ENCODE results near the gene PASK.

PASK gene

GRCh38 chr2:241179899-241180298 is 30.6 kb upstream of the PASK start:
- no peak for DNase-seq (ENCODE audit: low spot score)

GRCh38 chr2:241178961-241179360 is 29.7 kb upstream of the PASK start:
- DNase-seq (ENCODE audit: low spot score), result no peak

- DNase-seq (ENCODE audit: low spot score), result no peak
Observed at GRCh38 chr2:241177526-241178334, 28.5 kb upstream of the PASK start.

- DNase-seq (ENCODE audit: low spot score), result no peak
Observed at GRCh38 chr2:241173557-241173956, 24.3 kb upstream of the PASK start.

DNA sequence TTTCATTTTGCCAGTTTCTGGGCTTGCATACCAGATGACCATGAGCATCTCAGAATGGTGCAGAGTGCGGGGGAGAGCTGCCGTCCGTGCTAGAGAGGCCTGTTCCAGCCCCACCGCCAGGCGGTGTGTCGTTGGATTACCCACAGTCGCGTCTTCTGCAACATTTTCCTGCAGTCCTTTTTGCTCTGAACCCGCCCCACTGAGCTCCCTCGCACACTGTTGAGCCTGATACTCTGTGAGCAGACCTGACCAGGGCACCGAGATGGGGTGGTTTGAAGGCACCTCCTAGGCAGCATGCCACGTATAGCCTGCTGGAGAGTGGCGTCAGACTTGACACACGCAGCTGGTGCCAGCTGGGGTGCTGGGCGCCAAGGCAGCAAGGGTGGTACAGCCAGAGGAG is 19.1 kb upstream of the PASK start:
- DNase-seq (ENCODE audit: low spot score), result no peak

DNA sequence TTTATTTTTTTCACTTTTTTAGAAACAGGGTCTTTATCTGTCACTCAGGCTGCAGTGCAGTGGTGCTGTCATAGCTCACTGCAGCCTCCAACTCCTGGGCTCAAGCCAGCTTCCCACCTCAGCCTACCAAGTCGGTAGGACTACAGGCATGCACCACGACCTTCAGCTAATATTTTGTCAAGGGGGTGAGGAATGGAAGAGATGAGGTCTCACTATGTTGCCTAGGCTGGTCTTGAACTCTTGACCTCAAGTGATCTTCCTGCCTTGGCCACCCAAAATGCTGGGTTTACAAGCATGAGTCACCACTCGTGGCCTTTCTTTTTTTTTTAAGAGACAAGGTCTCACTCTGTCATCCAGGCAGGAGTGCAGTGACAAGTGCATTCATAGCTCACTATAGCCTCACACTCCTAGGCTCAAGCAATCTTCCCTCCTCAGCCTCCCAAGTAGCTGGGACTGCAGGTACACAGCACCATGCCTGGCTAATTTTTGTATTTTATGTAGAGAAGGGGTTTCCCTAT is 14.4 kb upstream of the PASK start:
- DNase-seq (ENCODE audit: low spot score), result no peak

DNA sequence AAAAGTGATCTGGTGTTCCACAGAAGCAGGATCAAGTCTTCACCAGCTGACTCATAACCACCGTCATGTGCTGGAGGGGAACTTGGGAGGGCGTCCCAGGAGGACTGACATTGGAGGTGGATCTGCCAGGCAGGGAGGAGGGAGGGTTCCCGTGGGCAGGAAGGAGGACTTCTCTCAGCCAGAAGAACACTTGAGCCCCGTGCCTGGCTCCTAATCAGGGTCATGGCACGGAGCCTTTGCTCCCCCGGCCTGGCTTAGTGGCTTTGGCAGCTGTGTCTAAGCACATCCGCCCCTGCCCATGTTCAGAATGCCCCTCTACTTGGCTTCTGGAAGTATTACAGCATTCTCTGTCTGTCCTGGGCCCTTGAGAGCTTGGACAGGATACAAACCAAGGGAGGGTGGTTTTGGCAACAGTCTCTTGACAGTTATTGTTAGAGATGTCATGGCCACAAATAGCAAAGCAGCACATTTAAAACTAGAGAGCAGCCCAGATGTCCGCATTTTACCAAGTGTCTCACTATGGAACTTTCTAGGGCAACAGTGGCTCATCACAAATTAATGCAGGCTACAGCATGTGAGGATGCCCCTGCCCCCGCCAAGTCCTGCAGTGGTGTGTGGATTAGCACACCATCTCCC is 12.5 kb upstream of the PASK start:
- no peak for DNase-seq (ENCODE audit: low spot score)

DNA sequence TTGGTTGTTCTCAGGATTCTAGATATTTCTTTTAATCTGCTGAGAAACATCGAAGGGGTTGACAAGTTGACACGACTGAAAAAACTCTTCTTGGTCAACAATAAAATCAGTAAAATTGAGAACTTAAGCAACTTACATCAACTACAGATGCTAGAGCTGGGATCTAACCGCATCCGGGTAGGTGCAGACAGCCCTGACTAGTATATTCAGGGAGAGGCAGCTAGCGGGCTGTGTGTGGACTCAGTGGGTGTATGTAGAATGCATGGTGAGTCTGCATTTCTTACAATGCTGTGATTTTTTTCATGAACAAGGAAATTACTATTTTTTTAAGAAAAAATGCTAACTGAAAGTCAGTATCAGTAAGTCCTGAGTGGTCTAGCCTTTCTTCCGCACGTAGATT is 11.0 kb upstream of the PASK start:
- DNase-seq (ENCODE audit: low spot score), result no peak

DNA sequence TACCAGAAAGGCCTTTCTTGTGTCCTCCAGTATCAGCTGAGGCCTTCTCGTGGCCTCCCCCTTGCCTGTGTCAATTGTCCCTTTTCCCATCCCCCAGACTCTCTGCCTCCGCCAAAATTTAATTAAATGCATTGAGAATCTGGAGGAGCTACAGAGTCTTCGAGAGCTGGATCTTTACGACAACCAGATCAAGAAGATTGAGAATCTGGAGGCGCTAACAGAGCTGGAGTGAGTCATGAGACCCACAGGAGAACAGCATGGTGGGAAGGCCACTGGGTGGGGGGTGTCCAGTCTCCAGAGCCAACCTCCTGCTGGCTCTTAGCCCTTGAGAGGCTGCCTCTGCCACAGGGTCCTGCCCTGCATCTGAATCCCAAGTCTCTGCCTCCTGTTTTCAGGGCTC is 9.8 kb upstream of the PASK start:
- no peak for DNase-seq (ENCODE audit: low spot score)

- DNase-seq (ENCODE audit: low spot score), result no peak
Observed at GRCh38 chr2:241158546-241158900, 9.3 kb upstream of the PASK start.

GRCh38 chr2:241157841-241158545 is 8.7 kb upstream of the PASK start:
- no peak for DNase-seq (ENCODE audit: low spot score)

DNA sequence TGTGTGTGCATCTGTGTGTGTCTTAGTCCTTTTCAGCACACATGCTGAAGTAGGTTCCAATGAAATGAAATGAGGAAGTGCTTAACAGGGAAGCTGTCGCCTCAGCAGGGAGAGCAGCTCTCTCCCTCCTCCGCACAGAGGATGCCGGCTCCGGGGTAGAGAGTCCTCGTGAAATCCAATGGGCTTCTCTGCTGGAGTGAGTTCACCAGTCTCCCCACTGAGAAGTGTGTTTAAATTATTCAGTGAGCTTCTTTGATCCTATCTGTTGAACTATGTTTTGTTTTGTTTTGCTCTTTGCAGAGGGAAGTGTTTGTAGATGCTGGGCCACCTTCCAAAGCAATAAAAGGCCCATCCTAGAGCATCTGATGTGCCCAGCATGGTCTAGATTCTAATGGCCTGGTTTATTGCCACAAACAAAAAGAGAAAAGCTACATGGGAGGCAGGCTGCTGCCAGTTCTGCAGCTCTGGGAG is 7.7 kb upstream of the PASK start:
- DNase-seq (ENCODE audit: low spot score), result no peak

GRCh38 chr2:241155936-241156335 is 6.7 kb upstream of the PASK start:
- no peak for DNase-seq (ENCODE audit: low spot score)

GRCh38 chr2:241154915-241155314 is 5.6 kb upstream of the PASK start:
- DNase-seq (ENCODE audit: low spot score), result no peak

DNA sequence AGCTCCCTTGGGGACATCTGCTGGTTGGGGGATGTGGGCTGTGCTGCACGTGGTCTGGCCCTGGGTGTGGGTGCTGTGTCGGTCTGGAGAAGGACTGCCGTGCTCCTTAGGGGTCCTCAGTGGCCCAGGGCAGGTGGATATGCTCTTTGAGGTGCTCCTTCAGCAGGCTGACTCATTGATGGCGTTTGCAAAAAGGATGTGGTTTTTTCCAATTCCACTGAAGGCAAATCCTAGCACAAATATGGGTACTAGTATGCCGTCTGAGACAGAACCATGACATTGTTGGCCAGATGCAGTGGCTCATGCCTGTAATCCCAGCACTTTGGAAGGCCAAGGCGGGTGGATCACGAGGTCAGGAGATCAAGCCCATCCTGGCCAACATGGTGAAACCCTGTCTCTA is 4.3 kb upstream of the PASK start:
- no peak for DNase-seq (ENCODE audit: low spot score)

DNA sequence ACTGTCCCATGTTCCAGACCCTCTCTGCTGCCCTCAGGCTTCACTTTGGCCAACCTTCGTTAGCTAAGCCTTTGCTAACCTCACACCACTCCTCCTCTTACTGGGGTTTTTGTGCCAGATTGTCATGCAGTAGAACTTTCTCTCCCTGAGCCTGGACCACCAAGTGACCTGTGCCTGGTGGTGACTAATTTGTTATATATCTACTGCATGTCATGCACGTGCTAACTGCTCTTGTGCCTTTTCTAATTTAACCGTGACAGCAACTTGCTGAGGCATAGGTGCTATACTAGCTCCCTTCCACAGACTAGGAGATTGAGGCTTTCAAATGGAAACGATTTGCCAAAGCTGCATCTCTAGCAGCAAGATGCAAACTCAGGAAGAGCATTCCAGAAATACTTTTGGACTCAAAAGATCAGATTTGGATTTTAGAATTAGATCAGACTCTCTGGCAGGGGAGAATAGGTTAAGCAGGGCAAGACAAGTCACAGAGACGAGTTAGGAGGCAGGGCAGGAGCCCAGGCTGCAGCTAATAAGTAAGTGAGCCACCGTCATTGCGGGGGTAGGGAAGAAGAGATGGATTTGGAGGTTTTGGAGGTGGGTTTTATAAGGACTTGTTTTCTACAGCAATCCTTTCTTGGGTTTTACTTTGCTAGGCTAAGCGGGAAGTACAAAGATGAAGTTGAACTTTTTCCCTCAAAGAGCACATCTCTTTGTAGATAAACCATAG is 2.8 kb upstream of the PASK start:
- DNase-seq (ENCODE audit: low spot score), result no peak

- no peak for DNase-seq (ENCODE audit: low spot score)
Observed at GRCh38 chr2:241150660-241151530, 1.6 kb upstream of the PASK start.

GRCh38 chr2:241149925-241150659 is 820 bp upstream of the PASK start, which contains the start of gene PPP1R7:
PPP1R7 (plus strand) TSS chr2:241150467; CDS start chr2:241150496, 29 bp downstream.
- DNase-seq (ENCODE audit: low spot score), result peak; percentile 97

DNA sequence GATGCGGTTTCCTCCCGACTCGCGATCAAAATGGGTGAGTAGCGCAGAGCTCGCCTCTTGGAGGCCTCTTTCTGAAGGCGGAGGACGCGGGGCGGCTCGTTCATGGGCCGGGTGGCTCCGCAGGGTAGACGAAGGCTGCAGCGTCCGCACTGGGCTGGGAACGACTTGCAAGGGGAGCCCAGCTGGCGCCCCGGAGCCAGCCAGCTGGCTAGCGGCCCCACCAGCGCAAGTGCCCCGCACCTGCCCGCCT is 328 bp upstream of the PASK start:
- DNase-seq (ENCODE audit: low spot score), result no peak

GRCh38 chr2:241148239-241148638 is 1.0 kb downstream of the PASK start:
- no peak for DNase-seq (ENCODE audit: low spot score)

GRCh38 chr2:241147336-241147735 is 1.9 kb downstream of the PASK start:
- DNase-seq (ENCODE audit: low spot score), result no peak
